NCI-H1105 treated with DMSO at 0.1 percent for 48 hours (cell line): ENCODE results near the gene ADAM11.

Source experiments
- DNase-seq: peaks from one replicate; lab custom pipeline; 2025; lab: John Stamatoyannopoulos, UW

The ADAM11 gene

DNA sequence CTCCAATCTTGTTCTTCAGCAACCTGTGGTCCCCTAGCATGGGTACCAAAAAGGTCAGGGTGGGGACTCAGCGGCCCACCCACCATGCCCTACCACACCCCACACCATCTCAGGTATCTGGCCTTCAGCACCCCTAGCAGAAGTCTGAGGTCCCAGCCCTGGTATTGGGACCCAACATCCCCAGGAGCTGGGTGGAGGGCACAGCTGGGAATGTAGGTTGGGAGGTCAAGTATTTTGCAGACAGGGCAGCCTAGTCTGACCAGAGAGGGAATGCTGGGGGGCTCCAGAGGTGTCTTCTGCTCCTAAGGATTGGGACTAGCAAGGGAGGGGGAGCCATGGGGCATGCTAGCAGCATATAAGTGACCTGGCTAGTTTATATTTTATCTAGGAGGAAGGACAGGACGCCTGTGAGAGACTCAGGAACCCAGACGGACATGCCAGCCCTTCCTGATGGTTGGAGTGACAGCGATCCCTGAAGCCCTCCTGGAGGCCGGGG lies 822 bp upstream of the ADAM11 start:
- no peak for DNase-seq

DNA sequence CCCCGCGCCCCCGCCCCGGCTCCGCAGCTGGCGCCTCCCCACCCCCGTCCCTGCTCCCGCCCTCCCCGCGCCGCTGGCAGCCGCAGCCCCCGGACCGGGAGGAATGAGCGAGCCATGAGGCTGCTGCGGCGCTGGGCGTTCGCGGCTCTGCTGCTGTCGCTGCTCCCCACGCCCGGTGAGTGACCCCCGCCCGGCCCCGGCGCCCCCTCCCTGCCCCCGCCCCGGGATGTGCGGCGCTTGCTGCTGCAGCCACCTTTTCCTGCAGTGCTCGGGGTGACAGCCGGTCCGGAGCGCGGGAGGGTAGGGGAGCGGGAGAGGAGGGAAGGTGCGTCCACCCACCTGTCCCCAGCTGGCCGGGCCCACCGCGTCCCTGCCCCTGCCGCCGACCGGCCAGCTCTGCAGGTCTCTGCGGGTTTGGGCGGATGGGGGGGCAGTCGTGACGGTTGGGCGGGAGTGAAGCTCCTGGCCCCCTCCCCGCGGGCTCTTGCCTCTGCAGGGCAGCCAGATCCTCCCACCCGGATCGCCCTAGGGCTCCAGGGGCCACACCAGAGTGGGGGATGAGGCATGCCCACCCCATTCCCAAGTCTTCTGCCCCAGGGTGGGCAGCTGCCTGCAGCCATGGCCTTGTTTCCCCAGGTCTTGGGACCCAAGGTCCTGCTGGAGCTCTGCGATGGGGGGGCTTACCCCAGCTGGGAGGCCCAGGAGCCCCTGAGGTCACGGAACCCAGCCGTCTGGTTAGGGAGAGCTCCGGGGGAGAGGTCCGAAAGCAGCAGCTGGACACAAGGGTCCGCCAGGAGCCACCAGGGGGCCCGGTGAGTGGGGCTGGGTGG lies 513 bp downstream of the ADAM11 start:
- DNase-seq, result no peak

DNA sequence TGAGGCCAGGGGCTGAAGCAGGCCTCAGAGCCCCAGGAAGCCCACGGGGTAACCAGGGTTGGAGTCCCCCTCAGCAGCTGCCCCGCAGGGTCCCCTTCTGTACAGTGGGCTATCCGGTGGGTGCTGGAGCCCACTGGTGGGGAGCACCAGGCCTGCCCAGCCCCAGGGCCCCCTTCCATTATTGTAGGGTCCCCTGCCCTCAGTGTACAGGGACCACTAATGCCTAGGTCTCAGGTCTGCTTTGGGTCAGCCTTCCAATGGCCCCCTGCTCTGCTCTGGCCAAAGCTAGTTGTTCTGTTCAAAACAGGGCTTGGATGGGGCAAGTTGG lies 1.1 kb downstream of the ADAM11 start:
- no peak for DNase-seq

DNA sequence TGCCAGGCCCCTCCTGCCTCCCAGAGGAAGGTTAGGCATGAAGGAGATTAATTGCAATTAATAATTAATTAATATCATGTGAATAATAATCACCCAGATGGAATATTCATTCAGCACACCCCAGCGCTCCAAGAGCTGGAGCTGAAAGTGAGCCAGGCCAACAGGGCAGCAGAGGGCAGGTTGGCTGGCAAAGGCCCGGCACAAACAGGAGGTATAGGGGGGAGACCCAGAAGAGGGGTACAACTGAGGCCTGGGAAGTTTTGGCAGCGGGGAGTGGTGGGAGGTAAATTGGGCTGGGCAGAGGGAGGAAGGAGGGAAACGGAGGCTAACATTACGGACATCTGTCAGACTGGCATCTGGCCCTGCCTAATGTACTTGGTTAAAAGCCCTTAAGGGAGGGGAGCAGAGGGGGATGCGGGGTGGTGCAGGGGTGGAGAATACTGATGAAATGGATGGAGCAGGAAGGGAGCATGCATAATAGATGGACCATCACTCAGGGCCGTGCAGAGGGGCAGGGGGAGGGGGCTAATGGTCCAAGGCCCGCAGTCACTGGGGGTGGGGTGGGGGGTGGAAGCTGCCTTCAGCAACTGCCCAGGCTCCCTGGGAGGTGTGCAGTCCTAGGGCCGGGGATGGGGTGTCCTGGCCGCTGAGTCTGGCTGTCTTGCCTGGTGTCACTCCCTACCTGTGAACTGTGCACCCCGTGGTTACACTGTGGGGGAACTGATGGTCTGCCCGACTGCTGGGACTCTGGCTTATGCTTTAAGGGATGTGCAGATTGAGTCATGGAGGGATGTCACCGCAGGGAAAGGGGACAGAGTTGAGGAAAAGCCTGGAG lies 1.9 kb downstream of the ADAM11 start:
- no peak for DNase-seq

DNA sequence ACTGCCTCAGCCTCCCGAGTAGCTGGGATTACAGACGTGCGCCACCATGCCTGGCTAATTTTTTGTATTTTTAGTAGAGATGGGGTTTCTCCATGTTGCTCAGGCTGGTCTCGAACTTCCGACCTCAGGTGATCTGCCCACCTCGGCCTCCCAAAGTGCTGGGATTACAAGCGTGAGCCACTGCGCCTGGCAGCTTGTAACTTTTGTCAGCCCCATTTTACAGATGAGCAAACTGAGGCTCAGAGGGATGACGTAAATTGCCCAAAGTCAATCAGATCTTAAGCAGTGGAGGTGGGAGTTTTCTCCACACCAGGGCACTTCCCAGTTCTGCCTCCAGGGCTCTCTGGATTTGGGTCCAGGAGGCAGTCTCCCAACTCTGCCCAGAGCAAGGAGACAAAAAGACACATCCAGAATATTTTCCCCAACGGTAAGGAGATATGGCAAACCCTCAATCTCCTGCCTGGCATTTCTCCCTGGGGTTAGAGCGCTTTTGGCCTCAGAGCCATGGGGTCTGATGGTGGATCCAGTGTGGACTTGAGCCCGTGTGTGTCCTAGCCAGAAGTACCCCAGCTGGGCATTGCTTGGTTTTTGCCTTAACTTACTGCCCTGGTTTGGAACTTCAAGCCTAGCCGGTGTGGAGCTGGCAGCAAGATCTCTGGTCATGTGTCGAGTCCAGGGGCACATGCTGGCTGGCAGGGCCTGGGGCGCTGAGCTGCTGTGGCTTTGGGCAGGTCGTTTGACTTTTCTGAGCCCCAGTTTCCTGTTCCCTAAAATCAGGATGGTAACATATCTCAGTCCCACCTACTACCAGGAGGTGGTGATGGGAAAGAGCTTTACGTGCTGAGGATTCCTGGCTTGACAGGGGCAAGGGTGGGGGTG lies 3.4 kb downstream of the ADAM11 start:
- no peak for DNase-seq

DNA sequence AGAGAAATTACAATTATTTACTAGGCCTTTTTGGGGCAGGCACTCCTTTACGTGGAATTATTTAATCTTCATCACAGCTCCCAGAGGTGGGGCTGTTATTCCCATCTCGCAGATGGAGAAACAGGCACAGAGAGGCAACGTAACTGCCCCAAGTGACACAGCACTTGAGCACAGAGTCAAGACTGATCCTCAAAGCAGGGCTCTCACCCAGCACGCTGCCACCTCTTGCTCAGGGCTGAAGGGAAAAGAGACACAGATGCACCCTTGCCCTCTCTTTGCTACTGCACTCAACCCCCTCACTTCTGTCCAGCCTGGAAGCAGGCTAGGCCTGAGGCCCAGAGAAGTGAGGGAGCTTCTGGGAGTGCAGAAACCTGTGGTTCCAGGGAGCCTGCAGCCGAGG lies 4.4 kb downstream of the ADAM11 start:
- DNase-seq, result no peak

DNA sequence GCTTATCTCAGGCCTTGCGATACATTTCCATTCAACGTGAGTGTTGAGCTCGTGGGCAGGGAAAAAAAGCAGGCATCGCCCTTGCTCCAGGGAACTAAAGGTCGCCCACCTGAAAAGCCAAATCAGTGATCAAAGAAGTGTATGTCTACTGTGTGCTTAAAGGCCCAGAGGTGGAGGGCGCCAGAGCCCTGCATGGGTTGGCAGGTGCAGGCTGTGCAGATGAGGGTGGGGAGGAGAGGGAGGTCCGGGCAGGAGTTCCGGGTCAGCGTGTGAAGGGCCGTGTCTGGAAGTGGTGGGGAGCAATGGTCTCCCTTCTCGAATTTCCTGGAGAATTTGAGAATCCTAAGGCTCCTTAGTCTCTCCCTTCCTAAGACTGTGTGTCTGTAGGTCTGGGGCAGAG lies 7.2 kb downstream of the ADAM11 start:
- DNase-seq, result no peak

DNA sequence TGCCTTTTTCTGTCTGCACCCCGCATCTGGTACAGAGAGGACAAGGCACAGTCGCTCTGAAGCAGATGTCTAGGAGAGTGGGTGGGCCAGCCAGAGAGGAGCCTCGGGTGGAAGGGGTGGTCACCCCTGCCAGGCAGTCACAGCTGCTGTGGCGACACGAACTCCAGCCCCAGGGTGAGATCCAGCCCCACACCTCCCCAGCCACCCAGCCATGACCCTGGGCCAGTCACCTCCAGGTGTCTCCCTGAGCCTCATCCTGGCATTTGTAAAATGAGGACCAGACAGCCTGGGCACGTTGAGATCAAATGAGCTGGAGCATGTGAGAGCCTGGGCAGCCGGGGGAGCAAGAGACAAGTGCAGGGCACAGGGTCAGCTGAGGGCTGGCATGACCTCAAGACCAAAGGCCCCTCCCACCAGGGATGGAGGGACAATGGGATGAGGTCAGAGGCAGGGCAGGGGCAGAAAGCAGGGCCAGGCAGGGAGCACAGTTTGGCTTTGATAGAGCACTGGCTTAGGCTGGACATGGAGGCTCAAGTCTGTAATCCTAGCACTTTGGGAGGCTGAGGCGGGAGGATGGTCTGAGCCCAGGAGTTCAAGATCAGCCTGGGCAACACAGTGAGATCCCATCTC lies 7.7 kb downstream of the ADAM11 start:
- DNase-seq, result no peak

DNA sequence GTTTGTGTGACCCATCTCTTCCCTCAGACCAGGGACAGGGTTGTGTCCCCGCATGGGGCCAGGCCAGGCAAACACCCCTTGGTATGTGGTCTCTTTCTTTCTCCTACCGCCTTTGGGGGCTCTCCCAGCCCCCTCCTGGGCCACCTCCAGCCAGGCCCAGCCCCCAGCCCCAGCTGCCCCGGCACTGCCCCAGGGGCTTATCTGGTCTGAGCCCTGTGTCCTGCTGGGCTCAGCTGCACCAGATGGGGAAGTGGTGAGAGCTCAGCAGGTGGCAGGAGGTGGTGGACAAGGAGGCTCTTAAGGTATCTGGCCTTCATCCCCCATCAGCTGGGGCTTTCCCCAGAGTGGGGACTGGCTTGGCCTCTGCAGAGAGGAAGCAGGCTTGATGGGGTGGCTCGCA lies 8.7 kb downstream of the ADAM11 start:
- no peak for DNase-seq

DNA sequence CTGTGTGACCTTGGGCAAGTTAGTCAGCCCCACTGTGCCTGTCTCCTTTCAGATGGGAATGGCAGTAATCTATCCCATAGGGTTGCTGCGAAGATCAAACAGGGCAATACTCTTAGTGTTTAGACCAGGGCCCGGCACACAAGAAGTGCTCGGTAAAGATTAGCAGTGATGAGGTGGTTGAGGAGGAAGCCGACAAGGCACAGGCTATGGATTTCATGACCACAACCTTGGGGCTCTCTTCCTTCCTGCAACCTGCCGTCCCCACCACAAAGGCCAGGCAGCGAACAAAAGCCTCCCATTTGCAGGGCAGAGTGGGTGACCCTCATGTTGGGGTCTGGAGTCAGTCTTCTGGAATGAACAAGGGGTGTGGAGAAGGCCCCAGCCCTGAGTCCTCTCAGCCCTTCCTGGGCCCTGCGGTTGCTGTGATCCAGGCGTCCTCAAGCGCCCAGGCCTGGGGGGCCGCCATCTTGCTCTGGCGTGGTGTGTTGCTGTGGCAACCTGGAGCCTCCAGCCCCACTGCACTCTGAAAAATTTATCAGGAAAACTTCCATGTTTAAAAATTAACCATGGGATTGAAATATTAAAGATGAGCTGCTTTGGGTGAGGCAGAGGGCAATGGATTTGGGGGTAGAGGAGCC lies 9.8 kb downstream of the ADAM11 start:
- no peak for DNase-seq

DNA sequence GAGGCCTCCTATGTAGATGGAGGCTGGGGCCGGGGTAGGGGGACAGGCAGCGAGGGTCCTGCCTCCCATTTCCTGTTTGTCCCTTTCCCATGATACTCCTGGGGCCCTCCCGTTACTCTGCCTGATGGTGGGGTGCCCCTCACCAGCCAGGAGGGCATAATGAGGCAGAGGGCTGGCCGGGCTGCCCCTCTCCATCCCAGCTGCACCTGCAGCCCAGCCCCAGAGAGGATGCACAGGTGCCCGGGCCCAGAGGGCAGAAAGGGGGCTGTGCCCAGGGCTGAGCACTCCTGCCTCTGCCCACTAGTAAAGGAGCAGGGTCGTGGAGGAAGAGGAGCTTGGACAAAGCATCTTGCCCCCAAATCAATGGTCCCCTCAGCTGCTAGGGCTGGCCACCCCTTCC lies 10.4 kb downstream of the ADAM11 start:
- DNase-seq, result no peak

DNA sequence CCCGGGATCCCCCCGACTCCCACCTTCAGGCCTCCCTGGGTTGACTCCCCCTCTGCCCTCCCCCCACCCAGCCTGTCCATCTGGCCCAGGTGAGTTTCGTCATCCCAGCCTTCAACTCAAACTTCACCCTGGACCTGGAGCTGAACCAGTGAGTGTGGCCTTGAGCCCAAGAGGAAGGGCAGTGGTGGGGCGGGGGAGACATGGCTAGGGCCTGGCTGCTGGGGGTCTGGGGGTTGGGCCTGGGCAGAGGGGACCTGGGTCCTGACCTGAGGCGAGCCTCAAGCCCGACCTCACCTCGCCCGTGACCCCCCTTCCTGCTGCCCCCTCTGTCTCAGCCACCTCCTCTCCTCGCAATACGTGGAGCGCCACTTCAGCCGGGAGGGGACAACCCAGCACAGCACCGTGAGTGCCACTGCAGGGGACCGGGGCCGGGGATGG lies 10.9 kb downstream of the ADAM11 start:
- DNase-seq, result no peak

DNA sequence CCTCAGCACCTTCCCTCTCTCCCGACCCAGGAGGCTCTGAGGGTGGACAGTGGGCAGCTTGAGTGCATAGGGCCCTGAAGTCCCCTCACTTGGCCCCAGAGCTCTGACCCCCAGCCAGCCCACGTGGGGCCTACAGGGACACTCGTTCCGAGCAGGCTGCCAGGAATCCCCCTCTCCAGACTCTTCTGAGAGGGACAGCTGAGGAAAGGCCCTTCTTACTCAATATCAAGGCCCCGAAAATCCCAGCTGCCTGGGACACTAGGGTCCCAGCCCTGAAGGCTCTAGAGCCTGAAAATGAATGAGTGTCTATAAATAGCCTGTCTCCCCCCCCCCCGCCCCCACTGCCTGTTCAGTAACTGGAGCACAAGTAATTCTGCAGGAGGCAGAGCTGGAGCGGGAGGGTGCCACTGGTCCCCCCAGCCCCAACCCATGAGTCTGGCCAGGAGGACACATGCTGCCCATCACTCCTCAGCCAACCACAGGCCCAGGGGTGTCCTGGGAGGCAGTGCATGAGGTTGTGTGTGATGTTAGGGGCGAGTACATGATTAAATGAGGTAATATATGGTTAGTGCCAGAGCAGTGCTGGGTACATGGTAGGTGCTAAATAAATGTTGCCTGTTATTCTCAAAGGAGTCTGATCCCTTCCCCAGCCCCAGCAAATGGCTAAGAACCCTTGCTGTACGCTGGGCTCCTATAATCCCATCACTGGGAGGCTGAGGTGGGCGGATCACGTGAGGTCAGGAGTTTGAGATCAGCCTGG lies 11.6 kb downstream of the ADAM11 start:
- no peak for DNase-seq

DNA sequence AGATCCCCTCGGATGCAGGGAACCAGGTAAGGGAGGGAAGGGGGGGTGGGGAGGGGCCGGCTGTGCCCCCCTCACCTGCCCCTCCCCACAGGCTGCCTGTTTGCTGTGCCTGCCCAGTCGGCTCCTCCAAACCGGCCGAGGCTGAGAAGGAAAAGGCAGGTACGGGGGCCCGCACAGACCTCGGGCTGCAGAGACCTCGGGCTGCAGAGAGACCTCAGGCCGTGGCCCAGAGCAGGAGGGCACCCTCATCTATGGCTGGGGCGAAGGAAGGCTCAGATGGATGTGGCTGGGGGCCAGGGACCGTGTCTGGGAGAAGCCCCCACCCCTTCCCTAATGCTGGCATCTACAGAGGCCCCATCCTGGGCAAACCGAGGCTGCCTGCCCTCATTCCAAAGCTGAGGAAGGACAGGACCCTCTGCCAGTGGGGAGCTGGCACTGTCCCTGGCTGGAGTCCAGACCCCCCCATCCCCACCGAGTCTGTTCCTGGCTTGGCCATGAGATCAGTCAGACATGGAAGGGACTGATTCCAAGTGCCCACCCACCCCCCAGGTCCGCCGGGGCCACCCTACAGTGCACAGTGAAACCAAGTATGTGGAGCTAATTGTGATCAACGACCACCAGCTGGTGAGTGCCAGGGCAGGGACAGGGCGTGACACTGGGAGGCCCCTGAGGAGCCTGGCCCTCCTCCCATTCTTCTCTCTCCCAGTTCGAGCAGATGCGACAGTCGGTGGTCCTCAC lies 13.7 kb downstream of the ADAM11 start:
- no peak for DNase-seq

DNA sequence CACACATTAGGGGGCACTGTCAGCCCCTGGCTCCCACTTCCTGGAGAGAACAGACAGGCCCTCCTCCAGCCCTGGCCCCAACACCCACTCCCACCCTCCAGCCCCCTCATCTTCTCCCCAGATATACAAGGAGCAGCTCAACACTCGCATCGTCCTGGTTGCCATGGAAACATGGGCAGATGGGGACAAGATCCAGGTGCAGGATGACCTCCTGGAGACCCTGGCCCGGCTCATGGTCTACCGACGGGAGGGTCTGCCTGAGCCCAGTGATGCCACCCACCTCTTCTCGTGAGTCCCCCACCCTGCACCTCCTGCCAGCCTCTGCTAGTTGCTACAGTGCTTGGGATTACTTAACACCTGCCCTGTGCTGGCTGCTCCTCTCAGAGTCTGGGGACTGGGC lies 14.4 kb downstream of the ADAM11 start:
- no peak for DNase-seq

DNA sequence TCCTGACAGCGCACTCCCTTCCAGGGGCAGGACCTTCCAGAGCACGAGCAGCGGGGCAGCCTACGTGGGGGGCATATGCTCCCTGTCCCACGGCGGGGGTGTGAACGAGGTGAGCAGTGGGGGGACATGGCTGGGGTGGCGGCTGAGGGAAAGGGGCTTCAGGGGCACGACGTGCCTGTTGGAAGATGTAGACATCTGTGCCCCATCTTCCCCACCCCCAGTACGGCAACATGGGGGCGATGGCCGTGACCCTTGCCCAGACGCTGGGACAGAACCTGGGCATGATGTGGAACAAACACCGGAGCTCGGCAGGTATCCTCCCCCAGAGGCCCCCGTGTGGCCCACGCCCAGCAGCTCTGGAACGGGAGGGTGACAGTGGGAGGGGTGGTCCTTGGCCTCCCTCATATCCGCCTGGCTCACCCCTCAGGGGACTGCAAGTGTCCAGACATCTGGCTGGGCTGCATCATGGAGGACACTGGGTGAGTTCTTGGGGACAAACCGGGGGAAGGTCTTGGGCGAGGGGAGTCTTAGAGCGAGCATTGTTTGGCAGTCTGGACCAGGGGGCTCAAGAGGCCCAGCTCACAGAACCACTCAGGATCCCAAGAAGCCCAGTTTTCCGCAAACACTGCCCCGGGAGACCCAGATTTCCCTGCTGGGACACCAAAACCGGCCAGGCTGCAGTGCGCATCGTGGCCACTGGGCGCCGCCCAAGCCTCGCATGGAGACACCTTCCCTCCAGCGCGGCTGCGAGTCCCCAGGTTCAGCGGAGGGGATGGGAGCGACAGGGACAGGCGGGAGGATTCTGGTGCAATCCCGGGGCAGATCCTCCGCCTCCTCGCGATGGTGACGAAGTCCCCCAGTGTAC lies 15.7 kb downstream of the ADAM11 start:
- peak; percentile 60 for DNase-seq

DNA sequence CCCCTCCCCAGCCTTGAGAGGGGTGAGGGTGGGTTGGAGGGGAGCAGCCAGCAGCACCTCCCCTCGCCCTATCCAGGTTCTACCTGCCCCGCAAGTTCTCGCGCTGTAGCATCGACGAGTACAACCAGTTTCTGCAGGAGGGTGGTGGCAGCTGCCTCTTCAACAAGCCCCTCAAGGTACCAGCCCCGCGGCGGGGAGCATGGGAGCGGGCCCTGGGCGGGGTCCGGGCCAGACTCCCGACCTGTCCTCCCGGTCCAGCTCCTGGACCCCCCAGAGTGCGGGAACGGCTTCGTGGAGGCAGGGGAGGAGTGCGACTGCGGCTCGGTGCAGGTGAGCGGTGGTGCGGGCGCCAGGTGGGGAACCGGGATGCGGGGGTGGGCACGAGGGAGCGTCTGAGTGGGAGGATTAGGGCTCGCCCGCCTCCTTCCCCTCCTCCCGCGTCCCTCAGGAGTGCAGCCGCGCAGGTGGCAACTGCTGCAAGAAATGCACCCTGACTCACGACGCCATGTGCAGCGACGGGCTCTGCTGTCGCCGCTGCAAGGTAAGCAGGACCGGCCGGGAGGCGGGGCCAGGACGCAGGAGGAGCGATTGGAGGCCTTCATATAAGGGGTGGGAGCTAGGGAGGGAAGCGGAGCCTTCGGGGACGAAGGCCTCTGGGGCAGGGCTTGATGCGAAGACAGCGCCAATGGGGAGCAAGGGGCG lies 16.5 kb downstream of the ADAM11 start:
- DNase-seq, result peak; percentile 92
